OCI-LY7 (cell line): ENCODE data around the gene DMRTB1. TPM values are rescaled to one million over a fixed set of nuclear protein-coding genes. Genes with fewer than 3 reads are reported as not detected.

Source experiments
- Bru-seq: library from RNA; stranded (reverse); fragments of 400-500 nt; gene quantifications from one replicate; lab custom pipeline; 2021; lab: Mats Ljungman, UMichigan
- BruChase-seq, 2 experiments: library from RNA; stranded (reverse); fragments of 400-500 nt; gene quantifications; one replicate each; lab custom pipeline; 2021; lab: Mats Ljungman, UMichigan
- BruUV-seq: library from RNA; stranded (reverse); fragments of 400-500 nt; replicated peaks from 2 replicates; lab custom pipeline; 2021; lab: Mats Ljungman, UMichigan
- CTCF ChIA-PET: fragments of 300-600 bp; sonication (Branson Sonifier 250); formaldehyde crosslinking; loops from one replicate; lab custom pipeline; 2022; ENCODE audit warnings: antibody characterized with exemption; ENCODE audit not compliant: unreplicated experiment; lab: Charles Lee
- POLR2A ChIA-PET: fragments of 300-600 bp; sonication (Branson Sonifier 250); formaldehyde crosslinking; loops from one replicate; lab custom pipeline; 2022; ENCODE audit warnings: antibody characterized with exemption; lab: Charles Lee
- DNase-seq: peaks from one replicate; pipeline ENCODE4 v3.0.0-alpha.2; 2015; ENCODE audit warnings: low spot score
- H2AFZ ChIP-seq: fragments of 200-600 bp; sonication (generic), shearing (Covaris generic); 2 replicates; pipeline ENCODE4 v1.6.1; 2014; ENCODE audit warnings: mild to moderate bottlenecking, antibody characterized with exemption, low read length, moderate library complexity
- H3K27ac ChIP-seq: fragments of 200-600 bp; sonication (generic); 2 replicates; pipeline ENCODE4 v1.5.1; 2014; ENCODE audit warnings: mixed run types, low read depth, mild to moderate bottlenecking, moderate library complexity, low read length, inconsistent platforms; ENCODE audit not compliant: poor library complexity, severe bottlenecking
- H3K36me3 ChIP-seq: fragments of 200-600 bp; sonication (generic); 2 replicates; pipeline ENCODE4 v1.6.1; 2014; ENCODE audit warnings: mild to moderate bottlenecking, antibody characterized with exemption, low read length, moderate library complexity, mixed read lengths; ENCODE audit not compliant: insufficient read depth
- H3K4me1 ChIP-seq: fragments of 200-600 bp; sonication (generic); 2 replicates; pipeline ENCODE4 v1.5.1; 2014; ENCODE audit warnings: mild to moderate bottlenecking, low read length; ENCODE audit not compliant: insufficient read depth, poor library complexity, severe bottlenecking
- H3K4me2 ChIP-seq: fragments of 200-600 bp; sonication (generic); 2 replicates; pipeline ENCODE4 v1.6.1; 2014; ENCODE audit warnings: mild to moderate bottlenecking, low read length
- H3K4me3 ChIP-seq: fragments of 200-600 bp; sonication (generic); 2 replicates; pipeline ENCODE4 v1.5.1; 2014; ENCODE audit warnings: mild to moderate bottlenecking, low read depth, low read length; ENCODE audit not compliant: poor library complexity, severe bottlenecking
- H3K79me2 ChIP-seq: fragments of 200-600 bp; sonication (generic); 2 replicates; pipeline ENCODE4 v1.6.1; 2016; ENCODE audit warnings: low read depth, mild to moderate bottlenecking, low read length, moderate library complexity, mixed read lengths; ENCODE audit not compliant: insufficient read depth
- H3K9me2 ChIP-seq: fragments of 200-600 bp; sonication (generic); 2 replicates; pipeline ENCODE4 v1.6.1; 2016; ENCODE audit warnings: mild to moderate bottlenecking, low read length, mixed read lengths; ENCODE audit not compliant: insufficient read depth
- H3K9me3 ChIP-seq: fragments of 200-600 bp; sonication (generic); 2 replicates; pipeline ENCODE4 v1.6.1; 2014; ENCODE audit warnings: mild to moderate bottlenecking, mixed run types, low read length, mixed read lengths
- H4K20me1 ChIP-seq: fragments of 200-600 bp; sonication (generic); 2 replicates; pipeline ENCODE4 v1.6.1; 2014; ENCODE audit warnings: mild to moderate bottlenecking, antibody characterized with exemption, low read length, moderate library complexity, mixed read lengths; ENCODE audit not compliant: insufficient read depth
- CTCF ChIP-seq: fragments of 200-600 bp; sonication (generic); conservative IDR thresholded peaks from 2 replicates; pipeline ENCODE4 v1.5.1; 2014; ENCODE audit warnings: mild to moderate bottlenecking, antibody characterized with exemption, low read length, moderate library complexity, mixed read lengths
- EZH2phosphoT487 ChIP-seq: fragments of 200-600 bp; sonication (generic); IDR thresholded peaks from 2 replicates; pipeline ENCODE4 v1.6.1; 2018; ENCODE audit warnings: low read depth, borderline replicate concordance, mild to moderate bottlenecking, mixed run types, antibody characterized with exemption, low read length, moderate library complexity, mixed read lengths
- intact Hi-C: fragments of 100-400 bp; cut with micrococcal nuclease; formaldehyde crosslinking; loops from one replicate; pipeline ENCODE4 v1.10.0; 2022; ENCODE audit not compliant: unreplicated experiment
- long read RNA-seq: library from polyadenylated mRNA; stranded (forward); transcript quantifications from one replicate; pipeline ENCODE4 v2.0.0, GENCODE V29; 2022
- total RNA-seq, 2 experiments: library from RNA; depleted of rRNA in 1 of 2; stranded (reverse); fragments of >200 nt in 1 of 2; shearing (Covaris generic) in 1 of 2; gene quantifications; 2 replicates each; pipeline ENCODE4 v1.2.3, GENCODE V29; 2014 to 2022

The DMRTB1 gene
- total RNA-seq (2014; rRNA removed; shearing (Covaris generic)) (not detected in 2 replicates), total RNA-seq (2022) (not detected in 2 replicates), Bru-seq, nascent RNA (not detected), BruChase-seq, experiment 1, labeled RNA remaining after a 6-hour chase (not detected), BruChase-seq, experiment 2, labeled RNA remaining after a 2-hour chase (not detected)
- long read RNA-seq = 0 reads

DNA sequence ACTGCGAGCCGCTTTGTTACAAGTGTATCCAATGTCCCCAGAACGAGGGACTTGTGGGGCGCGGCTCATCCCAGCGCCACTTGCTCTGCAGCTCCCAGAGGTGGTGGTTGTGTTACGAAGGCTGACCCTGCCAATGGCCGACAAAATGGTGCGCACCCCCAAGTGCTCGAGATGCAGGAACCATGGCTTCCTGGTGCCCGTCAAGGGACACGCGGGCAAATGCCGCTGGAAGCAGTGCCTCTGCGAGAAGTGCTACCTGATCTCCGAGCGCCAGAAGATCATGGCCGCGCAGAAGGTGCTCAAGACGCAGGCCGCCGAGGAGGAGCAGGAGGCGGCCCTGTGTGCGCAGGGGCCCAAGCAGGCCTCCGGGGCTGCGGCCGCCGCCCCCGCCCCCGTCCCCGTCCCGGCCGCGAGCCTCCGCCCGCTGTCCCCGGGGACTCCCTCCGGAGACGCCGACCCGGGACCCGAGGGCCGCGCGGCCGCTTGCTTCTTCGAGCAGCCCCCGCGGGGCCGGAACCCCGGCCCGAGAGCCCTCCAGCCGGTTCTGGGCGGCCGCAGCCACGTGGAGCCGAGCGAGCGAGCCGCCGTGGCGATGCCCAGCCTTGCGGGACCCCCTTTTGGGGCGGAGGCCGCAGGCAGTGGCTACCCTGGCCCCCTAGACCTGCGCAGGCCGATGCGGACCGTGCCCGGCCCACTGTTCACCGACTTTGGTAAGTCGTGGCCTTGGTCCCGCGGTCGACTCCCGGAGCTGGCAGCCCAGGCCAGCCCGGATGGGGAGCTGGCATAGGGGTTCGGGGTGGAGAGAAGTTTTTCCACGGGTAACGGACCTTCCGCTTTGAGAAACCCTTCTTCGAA, at the start of gene DMRTB1:
TSS of gene DMRTB1 (plus strand) at position 79 of the 855 bp plus-strand sequence. CDS start at position 134, 55 bp downstream.
- H3K79me2 ChIP-seq = no peaks in the 10 kb centered on the region
- no peaks in the 10 kb centered on the region for H3K9me2 ChIP-seq
- ChIA-PET CTCF (interaction anchor here (0.5 kb wide), 1 partner anchor 173 kb away, joined by 3 read pairs; no protein-coding TSS in a partner anchor), POLR2A (no interaction called here)
- no TSS peak for BruUV-seq
- H3K27ac ChIP-seq = no peak within 1 kb of the TSS
- no peaks in the 10 kb centered on the region for H4K20me1 ChIP-seq
- TF ChIP-seq CTCF (no peak), EZH2phosphoT487 (no peak)
- no peak for DNase-seq
- no peak within 1 kb of the TSS for H3K4me3 ChIP-seq
- H3K4me1 ChIP-seq = no peaks in the 10 kb centered on the region
- H3K36me3 ChIP-seq = no peaks in the 10 kb centered on the region
- no peak within 1 kb of the TSS for H2AFZ ChIP-seq
- H3K4me2 ChIP-seq = no peak within 1 kb of the TSS
- H3K9me3 ChIP-seq = no peaks in the 10 kb centered on the region
- intact Hi-C loops = no loop called here

GRCh38 chr1:53409695-53410094, 49.5 kb upstream of the DMRTB1 start:
- Histone ChIP-seq H3K79me2 (no peaks in the 10 kb centered on the region), H3K4me2 (no peak overlapping the region), H3K9me2 (no peaks in the 10 kb centered on the region), H2AFZ (no peak overlapping the region), H3K27ac (no peak overlapping the region), H4K20me1 (no peaks in the 10 kb centered on the region), H3K4me3 (no peak overlapping the region), H3K9me3 (no peaks in the 10 kb centered on the region), H3K36me3 (no peaks in the 10 kb centered on the region), H3K4me1 (no peaks in the 10 kb centered on the region)
- no TSS peak for BruUV-seq
- no peak for DNase-seq
- POLR2A ChIA-PET = no interaction called here
- intact Hi-C loops = no loop called here
- no peak for TF ChIP-seq CTCF
- no peak for TF ChIP-seq EZH2phosphoT487
- CTCF ChIA-PET = no interaction called here
